HCEC 1CT (cell line): ENCODE measurements around the gene SECTM1.

Experiments
- DNase-seq: peaks from one replicate; pipeline ENCODE4 v3.0.0-alpha.2; 2017

SECTM1 gene

DNA sequence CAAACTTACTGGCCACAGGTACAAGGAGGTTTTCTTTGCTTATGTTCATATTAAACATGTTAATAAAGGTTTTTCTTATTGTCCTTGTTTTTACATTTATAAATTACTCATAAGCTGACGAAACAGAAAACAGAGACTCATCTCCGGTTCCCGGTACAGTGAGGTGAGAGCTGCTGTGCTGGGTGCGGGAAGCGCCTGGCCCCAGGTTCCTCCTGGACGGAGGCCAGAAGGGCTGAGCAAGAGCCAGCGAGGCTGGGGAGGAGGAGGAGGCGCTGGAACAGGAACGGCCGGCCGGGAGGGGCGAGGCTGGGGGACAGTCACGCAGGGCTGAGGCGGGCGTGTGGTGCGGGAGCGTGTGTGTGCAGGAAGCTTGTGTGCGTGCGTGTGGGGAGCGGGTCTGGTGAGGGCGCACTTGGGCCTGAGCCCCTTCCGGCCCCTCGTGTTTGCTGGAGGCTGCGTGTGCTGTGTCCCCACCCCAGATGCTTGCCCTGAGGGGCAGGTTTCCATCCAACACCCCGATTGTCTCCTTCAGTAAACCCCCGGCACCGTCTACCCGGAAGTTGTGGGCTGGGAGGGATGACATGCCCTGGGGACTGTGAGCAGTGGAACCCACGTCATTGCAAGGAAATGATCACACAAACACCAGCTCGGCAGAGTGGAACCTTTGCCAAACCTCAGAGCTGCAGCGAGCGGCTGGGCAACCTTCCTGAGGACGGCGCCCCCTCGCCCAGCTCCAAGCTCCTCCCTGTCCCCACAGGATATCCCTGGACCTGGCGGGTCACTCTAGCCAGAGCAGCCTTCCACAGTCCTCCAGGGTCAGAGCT, 35.6 kb downstream of the SECTM1 start:
- peak; percentile 87 for DNase-seq

GRCh38 chr17:82297280-82297713, 36.3 kb downstream of the SECTM1 start:
- peak; percentile 80 for DNase-seq

DNA sequence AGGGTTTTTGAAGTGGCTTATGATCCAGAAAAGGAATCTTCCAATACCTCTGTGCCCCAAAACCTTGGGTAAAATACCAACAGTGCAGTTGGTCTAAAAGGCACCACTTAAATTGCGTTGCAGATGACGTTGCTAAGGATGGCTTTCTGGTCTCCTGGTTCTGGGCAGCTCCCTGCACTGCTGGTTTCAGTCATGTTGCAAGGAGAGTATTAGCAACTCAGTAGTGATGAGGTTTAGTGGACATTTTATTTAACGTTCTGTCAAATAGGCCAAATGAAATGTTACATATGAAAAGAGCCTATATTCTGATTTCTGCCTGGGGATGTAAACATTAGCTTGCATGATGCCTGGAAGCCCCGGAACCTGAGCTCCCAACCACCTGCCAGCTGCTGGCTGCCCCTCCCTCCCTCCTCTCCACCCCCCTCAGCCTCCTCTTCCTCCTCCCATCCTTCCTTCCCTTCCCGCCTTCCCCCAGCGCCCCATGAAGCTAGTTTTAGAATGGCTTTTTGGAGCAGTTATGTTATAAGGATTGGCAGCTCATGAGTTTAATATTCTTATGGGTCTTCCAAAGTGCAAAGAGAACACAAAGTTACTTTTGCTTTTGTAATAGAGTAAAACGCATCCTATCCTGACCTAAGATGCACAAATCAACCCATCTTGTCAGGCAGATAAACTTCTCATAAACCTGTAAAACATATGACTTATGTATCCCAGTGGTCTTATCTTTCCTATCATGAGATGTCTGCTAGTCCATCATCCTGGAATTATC, 36.9 kb downstream of the SECTM1 start:
- DNase-seq = no peak

GRCh38 chr17:82295472-82295814, 38.1 kb downstream of the SECTM1 start:
- DNase-seq = no peak

GRCh38 chr17:82294064-82294773, 39.3 kb downstream of the SECTM1 start:
- no peak for DNase-seq

DNA sequence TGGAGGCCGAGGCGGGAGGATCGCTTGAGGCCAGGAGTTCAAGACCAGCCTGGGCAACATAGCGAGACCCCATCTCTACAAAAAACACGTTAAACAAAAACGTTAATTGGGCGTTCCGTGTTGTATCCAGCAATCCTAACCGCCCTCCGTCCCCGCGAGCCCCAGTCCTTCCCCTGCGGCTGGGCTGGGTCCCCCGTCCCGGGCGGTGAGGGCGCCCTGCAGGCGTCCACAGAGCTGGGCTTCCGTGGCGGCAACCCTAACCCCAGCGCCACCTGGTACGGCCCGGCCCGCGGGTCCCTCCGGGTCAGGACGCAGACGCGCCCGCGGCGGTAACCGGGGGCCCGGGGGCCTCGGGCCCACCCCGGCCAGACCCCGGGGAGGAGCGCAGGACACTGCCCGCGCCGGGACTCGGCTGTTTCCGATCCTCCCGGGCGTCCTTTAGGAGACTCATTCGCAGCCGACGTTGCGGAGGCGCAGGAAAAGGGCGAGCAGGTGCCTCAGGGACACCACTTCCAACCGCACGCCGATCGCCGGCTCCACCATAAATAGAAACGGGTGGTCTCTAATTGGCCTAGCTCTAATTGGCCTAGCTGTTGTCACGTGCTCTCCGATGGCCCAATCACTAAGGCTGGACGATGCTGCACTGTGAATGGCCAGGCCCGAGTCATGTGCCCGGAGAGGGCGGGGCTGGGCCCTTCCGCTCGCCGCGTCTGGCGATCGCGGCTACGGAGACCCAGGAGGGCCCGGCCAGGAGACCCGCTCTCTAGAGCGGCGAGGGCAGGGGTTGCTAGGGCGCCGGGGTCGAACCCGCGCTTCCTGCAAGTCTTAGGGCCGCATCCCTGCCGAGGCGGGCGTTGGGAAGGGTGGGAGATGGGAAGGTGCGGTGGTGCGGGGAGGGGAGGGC, 41.1 kb downstream of the SECTM1 start:
- DNase-seq = peak; percentile 99

DNA sequence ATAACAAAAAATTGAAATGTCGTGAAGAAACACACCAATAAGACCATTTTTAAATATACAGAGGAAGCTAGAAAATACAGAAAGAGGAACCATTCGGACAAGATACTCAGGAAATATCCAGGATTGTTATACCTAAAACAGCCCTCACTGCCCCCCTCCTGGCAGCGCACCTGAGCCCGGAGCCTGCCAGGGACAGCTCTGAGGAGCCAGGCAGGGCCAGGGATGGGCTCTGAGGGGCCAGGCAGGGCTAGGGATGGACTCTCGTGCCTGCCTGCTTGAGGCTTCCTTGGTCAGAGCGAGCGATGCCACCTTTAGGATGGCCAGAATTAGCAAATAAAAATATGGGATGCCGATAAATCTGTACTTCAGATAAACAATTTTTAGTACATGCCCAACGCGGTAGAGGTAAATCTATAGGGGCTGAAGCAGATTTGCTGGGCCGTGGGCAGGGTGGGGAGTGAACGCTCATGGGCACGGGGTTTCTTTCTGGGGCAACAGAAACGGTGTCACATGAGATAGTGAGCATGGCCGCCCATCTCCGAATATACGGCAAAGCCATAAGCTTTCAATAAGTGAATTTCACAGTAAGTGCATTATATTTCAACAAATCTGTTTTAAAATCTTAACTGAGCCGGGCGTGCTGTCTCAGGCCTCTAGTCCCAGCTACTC, 41.9 kb downstream of the SECTM1 start:
- DNase-seq = no peak

GRCh38 chr17:82287868-82288801, 45.4 kb downstream of the SECTM1 start:
- DNase-seq = peak; percentile 99

DNA sequence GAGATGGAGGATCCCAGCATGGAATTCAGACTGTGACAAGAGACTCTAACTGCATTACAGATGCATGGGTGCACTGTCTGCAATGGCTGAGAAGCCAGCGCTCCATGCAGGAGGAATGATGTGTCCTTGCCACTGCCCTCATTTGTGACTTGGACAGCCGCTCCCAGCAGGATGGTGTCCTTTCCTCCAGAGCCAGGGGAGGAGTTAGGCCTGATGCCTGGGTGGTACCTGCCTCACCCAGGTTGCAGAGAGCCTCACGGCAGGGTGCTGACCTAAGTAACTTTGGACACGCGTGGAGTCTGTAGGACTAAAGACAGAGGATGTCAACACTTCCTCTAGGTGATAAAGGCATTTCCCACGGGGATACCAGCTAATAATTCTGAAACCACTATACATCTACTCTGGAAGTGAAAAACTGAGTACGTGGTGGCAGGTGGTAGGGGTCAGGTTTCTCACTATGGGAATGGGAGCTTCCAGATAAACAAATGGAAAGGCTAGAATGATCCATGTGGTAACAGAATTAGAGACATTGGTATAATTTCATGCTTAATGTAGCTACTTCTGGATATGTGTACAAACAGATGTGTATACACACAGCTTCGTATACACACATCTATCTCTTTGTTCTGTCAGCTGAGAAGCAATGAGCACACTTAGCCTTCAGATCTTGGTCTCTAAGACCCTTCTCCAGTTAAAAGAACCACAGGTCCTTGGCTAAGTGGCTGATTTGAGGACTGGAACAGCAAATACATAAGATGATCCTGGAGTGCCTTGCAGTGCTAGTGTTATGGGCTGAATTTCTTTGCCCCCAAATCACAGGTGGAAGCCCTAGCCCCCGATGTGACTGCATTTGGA, 46.3 kb downstream of the SECTM1 start:
- no peak for DNase-seq

- no peak for DNase-seq
Observed at GRCh38 chr17:82285141-82285540, 48.4 kb downstream of the SECTM1 start.

DNA sequence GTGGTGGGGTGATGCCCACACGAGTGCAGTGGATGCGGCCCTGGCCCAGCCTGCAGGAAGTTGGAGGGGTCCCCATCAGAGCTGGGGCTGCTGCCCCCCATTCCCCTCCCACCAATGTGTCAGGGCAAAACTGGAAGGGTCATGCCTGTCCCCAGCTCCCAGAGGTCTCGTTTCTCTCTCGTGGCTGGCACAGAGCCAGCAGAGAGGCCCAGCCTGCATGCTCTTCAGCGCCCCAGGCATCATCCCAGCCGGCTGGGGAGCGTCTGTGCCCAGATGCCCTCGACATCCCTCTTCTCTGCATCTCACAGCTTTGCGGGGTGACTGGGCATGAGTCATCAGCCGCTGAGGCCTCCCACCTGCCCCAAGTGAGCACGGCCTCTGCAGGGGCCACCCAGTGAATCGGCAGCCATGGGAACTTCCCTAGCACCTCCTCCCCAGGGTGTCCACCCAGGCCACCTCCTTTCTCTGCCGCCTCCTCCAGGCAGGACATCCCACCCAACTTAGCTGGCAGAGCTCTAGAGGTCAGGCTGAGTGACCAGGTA, 50.3 kb downstream of the SECTM1 start:
- peak; percentile 95 for DNase-seq

DNA sequence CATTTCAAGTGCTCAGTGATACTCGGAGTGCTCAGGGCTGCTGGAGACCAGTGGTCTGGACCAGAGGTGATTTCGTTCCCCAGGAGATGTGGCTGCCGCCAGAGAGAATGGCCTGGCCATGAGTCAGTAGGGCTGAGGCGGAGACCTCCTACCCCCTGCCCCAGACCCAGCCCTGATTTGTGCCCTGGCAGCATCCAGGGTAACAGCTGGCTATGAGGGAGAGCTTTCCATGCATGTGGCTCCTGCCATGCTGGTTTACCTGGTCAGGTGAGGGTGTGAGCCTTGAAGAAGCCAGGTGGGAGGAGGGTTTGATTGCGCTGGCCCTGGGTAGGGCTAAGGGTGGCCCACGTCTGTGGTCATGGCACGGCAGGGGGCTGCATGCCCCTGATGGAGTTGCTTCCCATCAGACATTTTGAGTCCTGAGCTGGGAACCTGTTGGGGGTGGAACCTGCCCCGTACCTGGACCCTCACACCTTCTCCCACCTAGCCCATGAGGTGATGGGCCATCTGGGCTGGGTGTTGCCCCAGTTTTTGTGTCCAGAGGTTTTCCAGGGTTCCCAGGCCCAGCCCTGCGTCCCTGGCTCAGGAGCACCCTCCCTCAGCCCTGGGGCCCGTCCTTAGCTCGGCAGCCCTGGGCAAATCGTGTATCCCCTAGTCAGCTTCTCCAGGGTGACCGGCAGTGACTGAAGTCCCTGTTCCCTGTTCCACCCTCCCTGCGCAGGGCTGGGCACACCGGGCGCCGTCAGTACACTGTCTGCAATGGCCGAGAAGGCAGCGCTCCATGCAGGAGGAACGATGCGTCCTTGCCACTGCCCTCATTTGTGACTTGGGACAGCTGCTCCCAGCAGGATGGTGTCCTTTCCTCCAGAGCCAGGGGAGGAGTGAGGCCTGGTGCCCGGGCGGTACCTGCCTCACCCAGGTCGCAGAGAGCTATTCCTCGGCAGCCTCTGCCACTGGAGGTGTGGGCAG, 51.0 kb downstream of the SECTM1 start:
- DNase-seq = no peak

DNA sequence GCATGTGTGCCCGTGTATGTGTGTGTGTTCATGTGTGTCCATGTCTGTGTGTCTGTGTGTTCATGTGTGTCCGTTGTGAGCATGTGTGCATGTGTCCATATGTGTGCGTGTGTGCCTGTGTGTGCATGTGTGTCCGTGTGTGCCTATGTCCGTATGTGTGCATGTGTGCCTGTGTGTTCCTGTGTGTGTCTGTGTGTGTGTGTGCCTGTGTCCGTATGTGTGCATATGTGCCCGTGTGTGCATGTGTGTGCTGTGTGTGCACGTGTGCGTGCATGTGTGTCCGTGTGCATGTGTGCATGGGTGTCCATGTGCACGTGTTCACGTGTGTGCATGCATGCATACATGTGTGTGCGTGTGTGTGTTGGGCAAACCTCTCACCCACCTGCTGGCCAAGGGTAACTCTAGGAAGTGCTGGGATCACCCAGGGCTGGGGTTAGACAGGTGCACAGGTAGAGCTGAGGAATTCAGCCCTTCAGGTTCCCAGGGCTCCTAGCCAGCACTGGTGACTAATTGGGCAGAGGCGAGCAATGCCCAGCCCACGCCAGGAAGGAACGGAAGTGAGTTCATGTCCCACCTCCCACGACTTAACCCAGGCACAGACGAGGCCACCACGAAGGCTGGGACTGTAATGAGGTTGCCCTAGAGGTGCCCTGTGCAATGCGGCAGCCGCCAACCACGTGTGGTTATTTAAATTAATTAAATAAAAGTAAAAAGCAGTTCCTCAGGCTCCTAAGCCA, 51.9 kb downstream of the SECTM1 start:
- peak; percentile 30 for DNase-seq

DNA sequence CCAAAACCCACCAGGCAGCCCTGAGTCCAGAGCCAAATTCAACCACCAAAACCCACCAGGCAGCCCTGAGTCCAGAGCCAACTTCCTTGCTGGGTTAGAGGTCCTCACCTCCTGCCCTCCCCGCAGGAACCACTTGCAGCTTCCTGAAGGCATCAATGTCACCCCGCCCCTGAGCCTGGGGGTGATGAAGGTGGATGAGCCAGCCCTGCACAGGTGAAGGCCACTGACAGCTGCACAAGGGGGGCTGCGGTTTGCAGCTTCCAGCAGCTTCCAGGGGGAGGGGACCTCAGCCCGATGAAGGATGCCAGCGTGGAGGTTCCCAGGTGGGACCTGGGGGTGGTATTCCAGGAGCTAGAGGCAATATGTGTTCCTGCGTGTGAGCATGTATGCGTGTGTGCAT, 52.5 kb downstream of the SECTM1 start:
- DNase-seq = no peak

DNA sequence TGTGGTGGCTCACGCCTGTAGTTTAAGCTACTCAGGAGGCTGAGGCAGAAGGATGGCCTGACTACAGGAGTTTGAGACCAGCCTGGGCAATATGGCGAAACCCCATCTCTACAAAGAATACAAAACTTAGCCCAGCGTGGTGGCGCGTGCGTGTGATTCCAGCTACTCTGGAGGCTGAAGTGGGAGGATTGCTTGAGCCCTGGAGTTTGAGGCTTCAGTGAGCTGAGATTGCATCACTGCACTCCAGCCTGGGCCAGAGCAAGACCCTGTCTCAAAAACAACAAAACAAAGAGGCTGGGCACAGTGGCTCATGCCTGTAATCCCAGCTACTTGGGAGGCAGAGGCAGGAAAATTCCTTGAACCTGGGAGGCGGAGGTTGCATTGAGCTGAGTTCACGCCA, 53.0 kb downstream of the SECTM1 start:
- no peak for DNase-seq

DNA sequence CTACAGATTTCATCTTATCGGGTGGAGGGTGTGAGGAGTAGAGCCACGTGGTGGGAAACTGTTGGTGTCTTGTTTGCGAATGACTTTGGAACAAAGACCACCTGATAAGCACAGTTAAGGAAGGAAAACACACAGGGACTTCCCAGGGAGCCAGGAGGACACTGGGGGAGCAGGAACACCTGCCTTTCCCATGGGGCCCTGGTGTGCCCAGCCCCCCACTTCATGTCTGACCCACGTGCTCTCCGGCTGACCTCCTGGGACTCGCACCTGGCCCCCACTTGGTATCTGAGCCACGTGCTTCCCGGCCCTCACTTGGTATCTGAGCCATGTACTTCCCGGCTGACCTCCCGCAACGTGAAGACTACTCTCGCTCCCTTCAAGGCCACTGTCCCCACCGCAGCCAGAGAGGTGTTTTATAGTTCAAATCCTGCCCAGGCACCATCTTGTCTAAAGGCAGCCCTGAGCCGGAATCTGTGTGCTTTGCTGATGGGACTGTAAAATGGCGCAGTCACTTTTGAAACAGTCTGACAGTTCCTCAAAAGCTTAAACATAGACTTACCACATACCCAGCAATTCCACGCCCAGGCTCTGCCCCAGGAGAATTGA, 54.7 kb downstream of the SECTM1 start:
- no peak for DNase-seq

- no peak for DNase-seq
Observed at GRCh38 chr17:82278308-82278707, 55.3 kb downstream of the SECTM1 start.
